Measurements from ENCODE around the gene GAB4. TPM values are rescaled to one million over a fixed set of nuclear protein-coding genes. Genes with fewer than 3 reads are reported as not detected.
A peak's percentile ranks its signal among the peaks of the same experiment; 100 is the strongest.
"Not testable (repeated sequence)": the region's sequence is repeated elsewhere in the genome, so short reads cannot be mapped to it uniquely, and the experiment has no call there.

Gene GAB4
- total RNA-seq, 1 donor from 2014 or later, result not detected

- no peak for DNase-seq
These were observed 49.5 kb downstream of the GAB4 start for GRCh38 chr22:16958475-16958874.

- DNase-seq, result no peak
These were observed 50.2 kb downstream of the GAB4 start for GRCh38 chr22:16957781-16958180.

GRCh38 chr22:16956290-16956689 is 51.7 kb downstream of the GAB4 start:
- DNase-seq, result no peak

- no peak for DNase-seq
These were observed 52.3 kb downstream of the GAB4 start for GRCh38 chr22:16955678-16956210.

GRCh38 chr22:16955081-16955480 is 52.9 kb downstream of the GAB4 start:
- DNase-seq, result no peak

- no peak for DNase-seq
These were observed 54.0 kb downstream of the GAB4 start for GRCh38 chr22:16954060-16954403.

- no peak for DNase-seq
These were observed 54.6 kb downstream of the GAB4 start for GRCh38 chr22:16953206-16954059.

- no peak for DNase-seq
These were observed 58.5 kb downstream of the GAB4 start for GRCh38 chr22:16949561-16949960.

- no peak for DNase-seq
These were observed 70.2 kb downstream of the GAB4 start for GRCh38 chr22:16937811-16938210.

- not testable (repeated sequence) for DNase-seq
These were observed 70.8 kb downstream of the GAB4 start for GRCh38 chr22:16937209-16937608.

- DNase-seq, result no peak
These were observed 71.4 kb downstream of the GAB4 start for GRCh38 chr22:16936625-16937024.

GRCh38 chr22:16935209-16935608 is 72.8 kb downstream of the GAB4 start:
- no peak for DNase-seq

GRCh38 chr22:16933291-16934282 is 74.4 kb downstream of the GAB4 start:
- no peak for DNase-seq

GRCh38 chr22:16932577-16932976 is 75.4 kb downstream of the GAB4 start:
- DNase-seq, result no peak

- DNase-seq, result no peak
These were observed 82.5 kb downstream of the GAB4 start for GRCh38 chr22:16925407-16925966.

- DNase-seq, result no peak
These were observed 85.3 kb downstream of the GAB4 start for GRCh38 chr22:16922706-16923105.

- no peak for DNase-seq
These were observed 85.9 kb downstream of the GAB4 start for GRCh38 chr22:16922076-16922475.

GRCh38 chr22:16917144-16918003 is 90.6 kb downstream of the GAB4 start:
- peak; percentile 6 for DNase-seq

GRCh38 chr22:16915701-16916100 is 92.3 kb downstream of the GAB4 start:
- DNase-seq, result no peak

- not testable (repeated sequence) for DNase-seq
These were observed 93.1 kb downstream of the GAB4 start for GRCh38 chr22:16914911-16915310.

- DNase-seq, result no peak
These were observed 94.0 kb downstream of the GAB4 start for GRCh38 chr22:16914006-16914405.

GRCh38 chr22:16912281-16912680 is 95.7 kb downstream of the GAB4 start:
- DNase-seq, result no peak

Data from skin of body (tissue), 2 donors.